Dedifferentiated amniotic fluid mesenchymal stem cell (primary cell): ENCODE measurements around the gene VWA2.

Experiments
- DNase-seq: peaks from one replicate; pipeline ENCODE4 v3.0.0-alpha.2; 2016; ENCODE audit errors: extremely low spot score

Gene VWA2

DNA sequence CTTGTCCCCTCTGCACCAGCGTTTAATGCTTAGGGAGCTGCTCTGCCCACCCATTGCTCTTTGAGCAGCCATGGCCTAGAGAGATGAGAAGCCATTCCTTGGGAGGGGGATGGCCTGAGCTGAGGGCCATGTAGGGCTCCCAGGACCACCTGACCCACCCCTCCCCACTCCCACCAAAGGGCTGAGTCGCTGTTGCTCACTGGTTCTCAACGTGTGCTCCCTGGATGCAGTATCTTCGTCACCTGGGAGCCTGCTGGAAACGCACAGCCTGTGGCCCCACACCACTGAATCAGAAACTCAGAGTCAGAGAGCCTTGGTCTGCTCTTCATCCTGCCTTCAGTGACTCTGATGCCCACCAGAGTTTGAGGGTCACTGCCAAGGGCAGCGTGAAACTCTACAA, 37.0 kb downstream of the VWA2 start:
- DNase-seq = no peak

DNA sequence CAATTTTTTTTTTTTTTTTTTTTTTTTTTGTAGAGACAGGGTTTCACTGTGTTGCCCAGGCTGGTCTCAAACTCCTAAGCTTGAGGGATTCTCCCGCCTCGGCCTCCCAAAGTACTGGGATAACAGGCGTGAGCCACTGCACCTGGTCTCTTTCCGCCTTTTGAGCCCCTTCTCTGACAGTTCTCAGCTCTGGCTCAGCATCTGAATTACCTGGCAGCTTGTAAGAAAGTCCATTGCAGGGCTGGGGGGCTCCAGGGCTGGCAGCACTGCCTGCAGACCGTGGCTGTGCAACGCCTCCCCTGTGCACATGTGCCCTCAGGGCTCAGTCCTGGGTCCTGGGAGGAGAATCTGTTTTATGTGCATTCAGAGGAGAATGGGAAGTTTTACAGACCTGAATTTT, 37.6 kb downstream of the VWA2 start:
- no peak for DNase-seq

GRCh38 chr10:114278140-114278883, 39.3 kb downstream of the VWA2 start:
- no peak for DNase-seq

DNA sequence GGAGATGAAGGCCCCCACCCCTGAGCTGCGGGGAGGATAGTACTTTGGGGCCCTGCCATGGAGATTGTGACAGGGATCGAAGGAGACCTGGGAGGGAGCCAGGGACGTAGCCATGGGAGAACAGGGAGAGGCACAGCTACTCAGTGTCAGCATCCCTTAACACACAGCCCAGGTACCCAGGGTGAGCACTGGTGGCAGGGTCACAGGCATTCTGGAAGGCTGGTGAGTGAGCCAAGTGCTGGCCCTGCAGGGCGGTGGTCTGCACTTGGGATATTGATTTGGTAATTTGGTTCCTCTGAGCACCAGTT, 39.8 kb downstream of the VWA2 start:
- no peak for DNase-seq

GRCh38 chr10:114279289-114279688, 40.2 kb downstream of the VWA2 start:
- DNase-seq = no peak

DNA sequence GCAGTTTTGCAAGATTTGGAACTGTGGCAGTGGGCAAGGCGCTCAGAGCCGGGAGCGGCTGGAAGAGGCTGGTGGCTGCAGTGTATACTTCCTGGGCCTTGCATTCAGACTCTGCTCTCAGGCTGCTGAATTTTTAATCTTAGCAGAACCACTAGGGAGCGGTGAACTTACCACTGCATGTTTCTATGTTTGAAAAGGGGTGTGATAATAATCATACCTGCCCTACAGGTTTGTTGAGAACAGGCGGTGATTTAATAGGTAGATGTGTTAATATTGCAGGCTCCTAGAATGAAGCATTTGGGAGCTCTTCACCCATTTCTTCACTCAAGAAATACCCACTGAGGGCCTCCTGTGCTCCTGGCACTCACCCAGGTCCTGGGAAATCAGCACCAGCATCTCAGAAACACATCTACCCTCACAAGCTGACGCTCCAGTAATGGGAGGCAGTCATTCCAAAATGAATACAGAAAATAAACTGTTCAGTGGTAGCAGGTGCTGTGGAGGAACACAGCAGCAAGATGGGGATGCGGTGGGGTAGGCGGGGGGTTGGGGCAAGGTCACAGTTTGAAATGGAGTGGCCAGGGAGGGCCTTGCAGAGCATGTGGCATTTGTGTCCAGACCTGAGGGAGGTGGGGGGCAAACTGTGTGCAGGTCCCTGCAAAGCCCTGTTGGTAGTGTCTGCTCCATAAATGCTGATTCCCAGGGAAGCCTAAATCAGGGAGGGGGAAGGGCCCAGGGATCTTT, 41.0 kb downstream of the VWA2 start:
- DNase-seq = no peak

DNA sequence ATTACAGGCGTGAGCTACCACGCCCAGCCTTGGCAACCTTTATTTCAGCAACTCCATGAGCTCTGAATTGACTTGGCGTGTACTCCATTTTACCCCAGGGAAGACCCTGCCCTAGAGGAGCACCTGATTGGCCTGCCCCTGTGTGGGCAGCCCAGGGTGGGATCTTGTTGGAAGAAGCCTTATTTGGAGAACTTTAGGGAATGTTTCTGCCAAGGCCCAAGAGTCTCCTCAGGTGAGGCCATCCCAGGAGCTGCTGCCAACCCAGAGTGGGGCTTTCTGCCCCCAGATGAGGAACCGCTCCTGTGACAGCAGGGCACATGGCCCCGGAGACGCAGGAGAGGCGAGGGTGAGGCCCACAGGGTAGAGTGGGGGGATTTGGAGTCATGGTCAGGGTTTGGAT, 42.0 kb downstream of the VWA2 start:
- DNase-seq = no peak

DNA sequence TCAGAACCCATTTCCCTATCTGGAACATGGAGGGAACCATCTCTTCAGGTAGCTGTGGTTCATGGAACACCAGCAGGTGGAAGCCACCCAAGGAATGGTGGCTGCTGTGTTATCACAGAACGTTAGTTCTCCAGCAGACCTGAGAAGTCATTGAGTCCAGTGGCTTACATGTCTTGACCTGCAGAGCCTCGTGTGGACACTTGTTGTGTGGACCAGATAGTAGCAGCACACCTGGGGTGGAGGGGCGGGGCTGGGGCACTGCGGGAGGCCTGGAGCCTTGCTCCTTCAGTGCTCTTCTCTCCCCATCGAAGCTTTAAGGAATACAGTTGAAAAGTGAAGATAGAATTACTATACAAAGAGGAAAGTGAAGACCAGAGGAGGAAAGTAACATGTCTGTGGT, 42.4 kb downstream of the VWA2 start:
- no peak for DNase-seq

DNA sequence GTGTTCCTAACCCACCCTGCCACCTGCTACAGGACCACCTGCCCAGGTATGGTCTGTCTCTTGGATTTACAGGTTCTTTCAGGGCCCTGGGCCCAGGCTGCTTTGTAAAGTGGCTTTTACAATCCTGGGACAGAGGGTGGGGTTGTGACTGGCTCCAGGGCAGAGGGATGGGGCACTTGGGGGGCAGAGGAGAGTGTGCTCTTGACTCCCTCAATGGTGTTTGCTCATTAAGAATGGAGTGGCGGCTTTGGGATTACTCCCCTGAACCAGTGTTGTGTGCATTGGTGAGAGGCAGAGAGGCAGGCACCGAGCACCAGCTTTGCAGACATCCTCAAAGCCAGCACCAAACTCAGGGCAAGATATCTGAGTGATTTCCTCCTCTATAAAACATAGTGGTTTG, 43.5 kb downstream of the VWA2 start:
- DNase-seq = no peak

DNA sequence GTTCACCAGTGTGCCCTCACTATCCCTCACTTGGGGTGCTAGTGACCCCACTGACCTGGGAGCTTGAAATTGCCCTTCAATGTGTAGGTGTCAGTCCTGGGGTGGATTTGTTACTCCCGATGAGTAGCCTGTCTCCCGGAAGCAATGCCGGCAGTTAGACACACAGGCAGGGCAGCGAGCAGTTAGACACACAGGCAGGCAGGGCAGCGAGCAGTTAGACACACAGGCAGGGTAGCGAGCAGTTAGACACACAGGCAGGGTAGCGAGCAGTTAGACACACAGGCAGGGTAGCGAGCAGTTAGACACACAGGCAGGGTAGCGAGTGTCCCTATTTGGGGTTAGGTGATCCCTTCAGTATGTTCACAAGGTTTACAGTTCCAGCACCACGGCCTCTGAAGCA, 44.0 kb downstream of the VWA2 start:
- no peak for DNase-seq

DNA sequence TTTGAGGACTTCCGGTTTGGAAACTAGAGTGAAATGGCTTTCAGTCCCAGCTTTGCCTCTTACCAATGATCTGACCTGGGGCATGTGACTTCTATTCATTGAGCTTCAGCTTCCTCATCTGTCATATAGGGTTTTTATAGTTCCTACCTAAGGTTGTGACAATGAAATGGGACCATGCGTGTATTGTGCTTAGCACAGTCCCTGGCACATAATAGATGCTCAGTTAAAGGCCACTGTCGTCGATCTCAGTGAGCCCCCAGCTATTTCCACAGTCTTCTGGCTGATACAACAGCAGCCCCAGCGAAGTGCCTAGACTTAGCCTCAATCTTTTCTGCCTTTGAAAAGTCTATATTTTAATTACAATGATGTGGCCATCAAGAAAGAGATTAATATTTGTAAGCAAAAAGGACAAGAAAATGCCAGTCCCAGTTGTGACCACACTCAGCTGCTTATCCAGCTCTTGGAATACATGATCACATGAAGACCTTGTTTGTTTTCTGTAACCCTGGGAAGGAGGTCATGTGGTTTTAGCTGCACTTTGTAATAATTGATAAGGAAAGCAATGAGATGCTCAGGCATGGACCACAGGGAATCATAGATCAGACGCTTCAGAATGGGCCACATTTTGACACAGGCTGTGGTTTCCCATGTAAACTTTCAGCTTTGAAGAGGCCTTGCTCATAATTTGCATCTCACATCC, 44.6 kb downstream of the VWA2 start:
- no peak for DNase-seq

GRCh38 chr10:114284346-114285071, 45.5 kb downstream of the VWA2 start:
- DNase-seq = no peak

DNA sequence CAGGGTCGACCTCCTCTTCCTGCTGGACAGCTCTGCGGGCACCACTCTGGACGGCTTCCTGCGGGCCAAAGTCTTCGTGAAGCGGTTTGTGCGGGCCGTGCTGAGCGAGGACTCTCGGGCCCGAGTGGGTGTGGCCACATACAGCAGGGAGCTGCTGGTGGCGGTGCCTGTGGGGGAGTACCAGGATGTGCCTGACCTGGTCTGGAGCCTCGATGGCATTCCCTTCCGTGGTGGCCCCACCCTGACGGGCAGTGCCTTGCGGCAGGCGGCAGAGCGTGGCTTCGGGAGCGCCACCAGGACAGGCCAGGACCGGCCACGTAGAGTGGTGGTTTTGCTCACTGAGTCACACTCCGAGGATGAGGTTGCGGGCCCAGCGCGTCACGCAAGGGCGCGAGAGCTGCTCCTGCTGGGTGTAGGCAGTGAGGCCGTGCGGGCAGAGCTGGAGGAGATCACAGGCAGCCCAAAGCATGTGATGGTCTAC, 46.9 kb downstream of the VWA2 start:
- DNase-seq = no peak

DNA sequence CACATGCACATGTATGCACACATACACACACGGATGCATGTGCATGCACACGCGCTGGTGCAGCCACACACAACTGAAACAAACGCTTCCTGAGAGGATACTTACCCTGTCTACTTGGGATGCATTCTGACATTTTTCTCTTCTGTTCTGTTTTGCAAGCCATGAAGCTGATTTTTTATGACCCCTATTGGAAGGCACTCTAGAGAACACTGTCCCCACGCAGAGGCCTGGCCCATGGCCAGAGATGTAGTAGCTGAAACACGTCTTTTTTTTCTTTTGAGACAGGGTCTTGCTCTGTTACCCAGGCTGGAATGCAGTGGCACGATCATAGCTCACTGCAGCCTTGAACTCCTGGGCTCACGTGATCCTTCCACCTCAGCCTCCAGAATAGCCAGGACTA, 47.9 kb downstream of the VWA2 start:
- no peak for DNase-seq

GRCh38 chr10:114288424-114289095, 49.5 kb downstream of the VWA2 start:
- DNase-seq = no peak

DNA sequence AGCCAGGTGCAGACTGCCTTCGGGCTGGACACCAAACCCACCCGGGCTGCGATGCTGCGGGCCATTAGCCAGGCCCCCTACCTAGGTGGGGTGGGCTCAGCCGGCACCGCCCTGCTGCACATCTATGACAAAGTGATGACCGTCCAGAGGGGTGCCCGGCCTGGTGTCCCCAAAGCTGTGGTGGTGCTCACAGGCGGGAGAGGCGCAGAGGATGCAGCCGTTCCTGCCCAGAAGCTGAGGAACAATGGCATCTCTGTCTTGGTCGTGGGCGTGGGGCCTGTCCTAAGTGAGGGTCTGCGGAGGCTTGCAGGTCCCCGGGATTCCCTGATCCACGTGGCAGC, 50.0 kb downstream of the VWA2 start:
- no peak for DNase-seq

- DNase-seq = no peak
Measured at GRCh38 chr10:114290038-114290437, 51.0 kb downstream of the VWA2 start.

- DNase-seq = no peak
Measured at GRCh38 chr10:114291076-114291475, 52.0 kb downstream of the VWA2 start.

DNA sequence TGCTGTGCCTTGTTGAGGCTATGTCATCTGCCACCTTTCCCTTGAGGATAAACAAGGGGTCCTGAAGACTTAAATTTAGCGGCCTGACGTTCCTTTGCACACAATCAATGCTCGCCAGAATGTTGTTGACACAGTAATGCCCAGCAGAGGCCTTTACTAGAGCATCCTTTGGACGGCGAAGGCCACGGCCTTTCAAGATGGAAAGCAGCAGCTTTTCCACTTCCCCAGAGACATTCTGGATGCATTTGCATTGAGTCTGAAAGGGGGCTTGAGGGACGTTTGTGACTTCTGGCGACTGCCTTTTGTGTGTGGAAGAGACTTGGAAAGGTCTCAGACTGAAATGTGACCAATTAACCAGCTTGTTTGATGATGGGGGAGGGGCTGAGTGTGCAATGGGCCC, 52.5 kb downstream of the VWA2 start:
- no peak for DNase-seq

- no peak for DNase-seq
Measured at GRCh38 chr10:114293075-114293474, 54.0 kb downstream of the VWA2 start.

DNA sequence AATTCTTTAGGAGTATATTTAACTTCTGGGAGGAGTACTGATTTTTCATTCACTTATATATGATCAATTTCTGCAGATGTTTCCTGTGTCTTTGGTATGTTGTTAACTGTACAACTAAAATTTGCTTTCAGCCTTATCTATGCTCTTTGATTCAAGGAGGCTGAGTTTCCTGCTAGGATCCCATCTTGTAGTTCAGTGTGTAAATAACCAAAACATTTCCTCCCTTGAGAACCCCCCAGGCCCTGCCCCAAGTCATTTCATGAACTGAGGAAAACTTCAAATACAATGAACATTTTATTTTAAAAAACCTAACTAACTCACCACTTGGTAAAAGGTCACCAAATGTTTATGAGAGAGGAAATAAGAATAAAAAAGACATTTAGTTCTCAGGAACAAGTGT, 55.5 kb downstream of the VWA2 start:
- DNase-seq = no peak

- DNase-seq = no peak
Measured at GRCh38 chr10:114295393-114295792, 56.3 kb downstream of the VWA2 start.
